ENCODE data around the gene DBF4B.
"Not testable (repeated sequence)": the region's sequence is repeated elsewhere in the genome, so short reads cannot be mapped to it uniquely, and the experiment has no call there.

DNA sequence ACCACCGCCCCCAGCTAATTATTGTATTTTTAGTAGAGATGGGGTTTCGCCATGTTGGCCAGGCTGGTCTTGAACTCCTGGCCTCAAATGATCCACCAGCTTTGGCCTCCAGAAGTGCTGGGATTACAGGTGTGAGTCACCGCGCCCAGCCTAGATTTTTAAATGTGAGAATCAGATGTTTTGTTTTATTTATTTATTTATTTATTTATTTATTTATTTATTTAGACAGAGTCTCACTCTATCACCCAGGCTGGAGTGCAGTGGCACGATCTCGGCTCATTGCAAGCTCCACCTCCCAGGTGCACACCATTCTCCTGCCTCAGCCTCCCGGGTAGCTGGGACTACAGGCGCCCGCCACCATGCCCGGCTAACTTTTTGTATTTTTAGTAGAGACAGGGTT lies 8.2 kb upstream of the DBF4B start:
- TF ChIP-seq, protein P1, sequence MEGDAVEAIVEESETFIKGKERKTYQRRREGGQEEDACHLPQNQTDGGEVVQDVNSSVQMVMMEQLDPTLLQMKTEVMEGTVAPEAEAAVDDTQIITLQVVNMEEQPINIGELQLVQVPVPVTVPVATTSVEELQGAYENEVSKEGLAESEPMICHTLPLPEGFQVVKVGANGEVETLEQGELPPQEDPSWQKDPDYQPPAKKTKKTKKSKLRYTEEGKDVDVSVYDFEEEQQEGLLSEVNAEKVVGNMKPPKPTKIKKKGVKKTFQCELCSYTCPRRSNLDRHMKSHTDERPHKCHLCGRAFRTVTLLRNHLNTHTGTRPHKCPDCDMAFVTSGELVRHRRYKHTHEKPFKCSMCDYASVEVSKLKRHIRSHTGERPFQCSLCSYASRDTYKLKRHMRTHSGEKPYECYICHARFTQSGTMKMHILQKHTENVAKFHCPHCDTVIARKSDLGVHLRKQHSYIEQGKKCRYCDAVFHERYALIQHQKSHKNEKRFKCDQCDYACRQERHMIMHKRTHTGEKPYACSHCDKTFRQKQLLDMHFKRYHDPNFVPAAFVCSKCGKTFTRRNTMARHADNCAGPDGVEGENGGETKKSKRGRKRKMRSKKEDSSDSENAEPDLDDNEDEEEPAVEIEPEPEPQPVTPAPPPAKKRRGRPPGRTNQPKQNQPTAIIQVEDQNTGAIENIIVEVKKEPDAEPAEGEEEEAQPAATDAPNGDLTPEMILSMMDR (IDR thresholded peaks at IDR 0.05) = not testable (repeated sequence)
- TF ChIP-seq POLR2A (IDR thresholded peaks at IDR 0.05) = not testable (repeated sequence)

Measured in esophagus squamous epithelium (tissue), 4 donors.